ENCODE measurements around the gene CHD6. TPM values are rescaled to one million over a fixed set of nuclear protein-coding genes. Genes with fewer than 3 reads are reported as not detected.

Gene CHD6
- total and polyA plus RNA-seq, 2 experiments from 2014 or later, result 41.0 to 158 TPM

DNA sequence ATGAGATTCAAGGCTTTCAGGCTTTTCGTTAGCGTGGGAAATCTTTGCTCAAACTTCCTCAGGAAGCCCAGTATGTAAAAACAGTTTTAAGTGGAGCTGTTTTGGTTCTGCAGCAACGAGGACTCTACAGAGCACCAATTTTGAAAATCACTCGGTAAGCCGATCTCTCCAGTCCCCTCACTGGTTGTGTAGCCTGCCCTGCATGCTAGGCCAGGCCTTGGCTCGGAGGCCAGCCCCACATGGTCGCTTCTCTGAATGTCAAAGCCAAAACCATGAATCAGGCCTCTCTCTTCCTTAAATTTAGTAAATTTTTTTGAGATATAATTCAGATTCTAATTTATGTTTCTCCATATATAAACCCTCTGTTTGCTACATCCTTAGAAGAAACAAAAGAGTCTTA lies 108.0 kb downstream of the CHD6 start:
- Mint-ChIP-seq H3K9me3 (no peaks in the 10 kb centered on the region), H3K27ac (no peak overlapping the region), H3K4me1 (peaks cover 38% of the 10 kb centered on the region), H3K4me3 (no peak overlapping the region), H3K36me3 (ENCODE audit: low read depth) (peaks cover 28% of the 10 kb centered on the region), H3K27me3 (ENCODE audit: insufficient read depth, low read depth, poor library complexity) (no peaks in the 10 kb centered on the region)
- H3K27ac ChIP-seq (ENCODE audit: low read depth), result peak overlapping the region; percentile 14; the same call in 1 of the 2 replicates
- no peak overlapping the region for H3K4me3 ChIP-seq
- H4K20me1 ChIP-seq (replicated peaks; ENCODE audit: insufficient read depth), result peaks cover 24% of the 10 kb centered on the region; the same call in 1 of the 2 replicates
- DNase-seq (ENCODE audit: low spot score) (peak; percentile 20), ATAC-seq (peak; percentile 73)
- H3F3A ChIP-seq (replicated peaks; ENCODE audit: low read depth), result no peaks in the 10 kb centered on the region; the same call in 1 of the 2 replicates
- no peaks in the 10 kb centered on the region for H3K27me3 ChIP-seq (ENCODE audit: insufficient read depth)
- TF ChIP-seq CREB1 (CRISPR knock-in tag; IDR thresholded peaks at IDR 0.05; ENCODE audit: low read depth) (no peak), JUNB (IDR thresholded peaks at IDR 0.05; ENCODE audit: unreplicated experiment) (no peak), REST (IDR thresholded peaks at IDR 0.05; ENCODE audit: unreplicated experiment) (no peak), ETS1 (IDR thresholded peaks at IDR 0.05) (no peak), ZNF114 (CRISPR knock-in tag; IDR thresholded peaks at IDR 0.05) (no peak), STAT1 (IDR thresholded peaks at IDR 0.05; ENCODE audit: unreplicated experiment) (no peak), NANOG (IDR thresholded peaks at IDR 0.05; ENCODE audit: borderline replicate concordance) (no peak), EZH2 (IDR thresholded peaks at IDR 0.05; ENCODE audit: low read depth, unreplicated experiment) (no peak), ZNF331 (CRISPR knock-in tag; IDR thresholded peaks at IDR 0.05; ENCODE audit: low read depth) (no peak), POLR2AphosphoS5 (IDR thresholded peaks at IDR 0.05; ENCODE audit: low read depth) (no peak), EZH2phosphoT487 (IDR thresholded peaks at IDR 0.05; ENCODE audit: unreplicated experiment) (no peak)
- TF ChIP-seq, protein P1, sequence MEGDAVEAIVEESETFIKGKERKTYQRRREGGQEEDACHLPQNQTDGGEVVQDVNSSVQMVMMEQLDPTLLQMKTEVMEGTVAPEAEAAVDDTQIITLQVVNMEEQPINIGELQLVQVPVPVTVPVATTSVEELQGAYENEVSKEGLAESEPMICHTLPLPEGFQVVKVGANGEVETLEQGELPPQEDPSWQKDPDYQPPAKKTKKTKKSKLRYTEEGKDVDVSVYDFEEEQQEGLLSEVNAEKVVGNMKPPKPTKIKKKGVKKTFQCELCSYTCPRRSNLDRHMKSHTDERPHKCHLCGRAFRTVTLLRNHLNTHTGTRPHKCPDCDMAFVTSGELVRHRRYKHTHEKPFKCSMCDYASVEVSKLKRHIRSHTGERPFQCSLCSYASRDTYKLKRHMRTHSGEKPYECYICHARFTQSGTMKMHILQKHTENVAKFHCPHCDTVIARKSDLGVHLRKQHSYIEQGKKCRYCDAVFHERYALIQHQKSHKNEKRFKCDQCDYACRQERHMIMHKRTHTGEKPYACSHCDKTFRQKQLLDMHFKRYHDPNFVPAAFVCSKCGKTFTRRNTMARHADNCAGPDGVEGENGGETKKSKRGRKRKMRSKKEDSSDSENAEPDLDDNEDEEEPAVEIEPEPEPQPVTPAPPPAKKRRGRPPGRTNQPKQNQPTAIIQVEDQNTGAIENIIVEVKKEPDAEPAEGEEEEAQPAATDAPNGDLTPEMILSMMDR (conservative IDR thresholded peaks at IDR 0.05; ENCODE audit: low read depth in 2 of 2), result no peak
- TF ChIP-seq, protein P2, sequence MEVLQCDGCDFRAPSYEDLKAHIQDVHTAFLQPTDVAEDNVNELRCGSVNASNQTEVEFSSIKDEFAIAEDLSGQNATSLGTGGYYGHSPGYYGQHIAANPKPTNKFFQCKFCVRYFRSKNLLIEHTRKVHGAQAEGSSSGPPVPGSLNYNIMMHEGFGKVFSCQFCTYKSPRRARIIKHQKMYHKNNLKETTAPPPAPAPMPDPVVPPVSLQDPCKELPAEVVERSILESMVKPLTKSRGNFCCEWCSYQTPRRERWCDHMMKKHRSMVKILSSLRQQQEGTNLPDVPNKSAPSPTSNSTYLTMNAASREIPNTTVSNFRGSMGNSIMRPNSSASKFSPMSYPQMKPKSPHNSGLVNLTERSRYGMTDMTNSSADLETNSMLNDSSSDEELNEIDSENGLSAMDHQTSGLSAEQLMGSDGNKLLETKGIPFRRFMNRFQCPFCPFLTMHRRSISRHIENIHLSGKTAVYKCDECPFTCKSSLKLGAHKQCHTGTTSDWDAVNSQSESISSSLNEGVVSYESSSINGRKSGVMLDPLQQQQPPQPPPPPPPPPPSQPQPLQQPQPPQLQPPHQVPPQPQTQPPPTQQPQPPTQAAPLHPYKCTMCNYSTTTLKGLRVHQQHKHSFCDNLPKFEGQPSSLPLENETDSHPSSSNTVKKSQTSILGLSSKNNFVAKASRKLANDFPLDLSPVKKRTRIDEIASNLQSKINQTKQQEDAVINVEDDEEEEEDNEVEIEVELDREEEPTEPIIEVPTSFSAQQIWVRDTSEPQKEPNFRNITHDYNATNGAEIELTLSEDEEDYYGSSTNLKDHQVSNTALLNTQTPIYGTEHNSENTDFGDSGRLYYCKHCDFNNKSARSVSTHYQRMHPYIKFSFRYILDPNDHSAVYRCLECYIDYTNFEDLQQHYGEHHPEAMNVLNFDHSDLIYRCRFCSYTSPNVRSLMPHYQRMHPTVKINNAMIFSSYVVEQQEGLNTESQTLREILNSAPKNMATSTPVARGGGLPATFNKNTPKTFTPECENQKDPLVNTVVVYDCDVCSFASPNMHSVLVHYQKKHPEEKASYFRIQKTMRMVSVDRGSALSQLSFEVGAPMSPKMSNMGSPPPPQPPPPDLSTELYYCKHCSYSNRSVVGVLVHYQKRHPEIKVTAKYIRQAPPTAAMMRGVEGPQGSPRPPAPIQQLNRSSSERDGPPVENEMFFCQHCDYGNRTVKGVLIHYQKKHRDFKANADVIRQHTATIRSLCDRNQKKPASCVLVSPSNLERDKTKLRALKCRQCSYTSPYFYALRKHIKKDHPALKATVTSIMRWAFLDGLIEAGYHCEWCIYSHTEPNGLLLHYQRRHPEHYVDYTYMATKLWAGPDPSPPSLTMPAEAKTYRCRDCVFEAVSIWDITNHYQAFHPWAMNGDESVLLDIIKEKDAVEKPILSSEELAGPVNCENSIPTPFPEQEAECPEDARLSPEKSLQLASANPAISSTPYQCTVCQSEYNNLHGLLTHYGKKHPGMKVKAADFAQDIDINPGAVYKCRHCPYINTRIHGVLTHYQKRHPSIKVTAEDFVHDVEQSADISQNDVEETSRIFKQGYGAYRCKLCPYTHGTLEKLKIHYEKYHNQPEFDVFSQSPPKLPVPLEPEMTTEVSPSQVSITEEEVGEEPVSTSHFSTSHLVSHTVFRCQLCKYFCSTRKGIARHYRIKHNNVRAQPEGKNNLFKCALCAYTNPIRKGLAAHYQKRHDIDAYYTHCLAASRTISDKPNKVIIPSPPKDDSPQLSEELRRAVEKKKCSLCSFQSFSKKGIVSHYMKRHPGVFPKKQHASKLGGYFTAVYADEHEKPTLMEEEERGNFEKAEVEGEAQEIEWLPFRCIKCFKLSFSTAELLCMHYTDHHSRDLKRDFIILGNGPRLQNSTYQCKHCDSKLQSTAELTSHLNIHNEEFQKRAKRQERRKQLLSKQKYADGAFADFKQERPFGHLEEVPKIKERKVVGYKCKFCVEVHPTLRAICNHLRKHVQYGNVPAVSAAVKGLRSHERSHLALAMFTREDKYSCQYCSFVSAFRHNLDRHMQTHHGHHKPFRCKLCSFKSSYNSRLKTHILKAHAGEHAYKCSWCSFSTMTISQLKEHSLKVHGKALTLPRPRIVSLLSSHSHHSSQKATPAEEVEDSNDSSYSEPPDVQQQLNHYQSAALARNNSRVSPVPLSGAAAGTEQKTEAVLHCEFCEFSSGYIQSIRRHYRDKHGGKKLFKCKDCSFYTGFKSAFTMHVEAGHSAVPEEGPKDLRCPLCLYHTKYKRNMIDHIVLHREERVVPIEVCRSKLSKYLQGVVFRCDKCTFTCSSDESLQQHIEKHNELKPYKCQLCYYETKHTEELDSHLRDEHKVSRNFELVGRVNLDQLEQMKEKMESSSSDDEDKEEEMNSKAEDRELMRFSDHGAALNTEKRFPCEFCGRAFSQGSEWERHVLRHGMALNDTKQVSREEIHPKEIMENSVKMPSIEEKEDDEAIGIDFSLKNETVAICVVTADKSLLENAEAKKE (CRISPR knock-in tag; IDR thresholded peaks at IDR 0.05), result no peak
- peaks cover 32% of the 10 kb centered on the region for H3K79me2 ChIP-seq (replicated peaks; ENCODE audit: insufficient read depth)
- H3K9me2 ChIP-seq (ENCODE audit: insufficient read depth), result no peaks in the 10 kb centered on the region
- H3K36me3 ChIP-seq (ENCODE audit: insufficient read depth), result 0 out of 2 replicates have a peak, but pooled peaks cover 2% of the 10 kb centered on the region
- H2AFZ ChIP-seq, result no peak overlapping the region
- peaks cover 25% of the 10 kb centered on the region; the same call in 1 of the 2 replicates for H3K4me1 ChIP-seq (ENCODE audit: insufficient read depth)
- H3K4me2 ChIP-seq, result no peak overlapping the region
